ENCODE measurements around the gene NKAIN2.
"Not testable (repeated sequence)": the region's sequence is repeated elsewhere in the genome, so short reads cannot be mapped to it uniquely, and the experiment has no call there.

Gene NKAIN2

DNA sequence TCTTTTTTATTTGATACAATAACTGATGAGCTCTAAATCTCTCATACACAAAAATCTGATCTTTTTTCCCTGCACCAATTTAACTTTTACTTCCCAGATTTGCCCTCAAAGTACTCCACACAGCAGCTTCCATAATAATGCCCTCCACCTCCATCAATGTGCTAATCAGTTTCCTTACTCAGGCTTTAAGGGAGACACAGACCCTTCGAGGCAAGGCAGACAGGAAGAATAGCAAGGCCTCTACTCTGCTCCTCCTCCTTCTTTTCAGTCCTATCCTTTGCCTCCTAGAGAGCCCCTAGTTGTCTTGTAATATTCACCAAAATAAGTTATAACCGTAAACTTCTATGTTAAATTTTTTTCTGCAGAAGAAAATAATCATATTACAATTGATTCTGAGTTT is 713.7 kb downstream of the NKAIN2 start:
- no peak for DNase-seq (ENCODE audit: low spot score)

- no peak for DNase-seq (ENCODE audit: low spot score)
Measured at GRCh38 chr6:124520514-124520913, 716.8 kb downstream of the NKAIN2 start.

GRCh38 chr6:124522335-124522734 is 718.7 kb downstream of the NKAIN2 start:
- DNase-seq (ENCODE audit: low spot score) = no peak

DNA sequence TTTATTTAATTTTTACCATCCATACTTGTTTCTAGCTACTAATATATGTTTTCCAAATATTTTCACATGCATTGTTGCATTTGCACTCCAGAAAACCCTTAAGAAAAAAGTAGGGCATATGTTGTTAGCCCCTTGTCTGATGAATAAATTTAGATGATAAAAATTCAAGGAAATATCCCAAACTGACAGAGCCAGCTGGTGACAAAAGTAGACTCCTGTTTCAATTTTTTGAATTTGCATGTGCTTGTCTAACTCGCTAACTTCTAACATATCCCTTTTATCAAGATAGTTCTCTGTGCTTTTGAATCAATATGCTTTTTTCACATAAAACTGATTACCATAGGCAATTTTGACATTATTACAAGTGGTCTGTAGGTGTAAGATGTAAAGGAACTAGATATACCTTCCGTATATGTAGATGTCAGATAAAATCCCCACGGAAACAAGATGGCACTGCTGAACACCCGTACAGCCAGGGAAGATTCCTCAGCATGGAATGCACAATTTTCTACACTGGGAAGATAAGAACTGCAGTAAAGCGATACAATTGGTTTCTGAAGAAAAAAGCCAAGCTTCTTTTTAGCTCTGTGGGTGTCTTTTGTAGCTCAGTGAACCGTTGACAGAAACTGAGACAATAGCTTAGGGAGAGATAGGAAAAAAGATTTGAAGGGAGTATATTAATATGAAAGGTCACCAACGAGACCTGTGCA is 721.0 kb downstream of the NKAIN2 start:
- DNase-seq (ENCODE audit: low spot score) = no peak

- no peak for DNase-seq (ENCODE audit: low spot score)
Measured at GRCh38 chr6:124530926-124531325, 727.3 kb downstream of the NKAIN2 start.

GRCh38 chr6:124535299-124535698 is 731.6 kb downstream of the NKAIN2 start:
- no peak for DNase-seq (ENCODE audit: low spot score)

GRCh38 chr6:124535746-124536145 is 732.1 kb downstream of the NKAIN2 start:
- DNase-seq (ENCODE audit: low spot score) = no peak

DNA sequence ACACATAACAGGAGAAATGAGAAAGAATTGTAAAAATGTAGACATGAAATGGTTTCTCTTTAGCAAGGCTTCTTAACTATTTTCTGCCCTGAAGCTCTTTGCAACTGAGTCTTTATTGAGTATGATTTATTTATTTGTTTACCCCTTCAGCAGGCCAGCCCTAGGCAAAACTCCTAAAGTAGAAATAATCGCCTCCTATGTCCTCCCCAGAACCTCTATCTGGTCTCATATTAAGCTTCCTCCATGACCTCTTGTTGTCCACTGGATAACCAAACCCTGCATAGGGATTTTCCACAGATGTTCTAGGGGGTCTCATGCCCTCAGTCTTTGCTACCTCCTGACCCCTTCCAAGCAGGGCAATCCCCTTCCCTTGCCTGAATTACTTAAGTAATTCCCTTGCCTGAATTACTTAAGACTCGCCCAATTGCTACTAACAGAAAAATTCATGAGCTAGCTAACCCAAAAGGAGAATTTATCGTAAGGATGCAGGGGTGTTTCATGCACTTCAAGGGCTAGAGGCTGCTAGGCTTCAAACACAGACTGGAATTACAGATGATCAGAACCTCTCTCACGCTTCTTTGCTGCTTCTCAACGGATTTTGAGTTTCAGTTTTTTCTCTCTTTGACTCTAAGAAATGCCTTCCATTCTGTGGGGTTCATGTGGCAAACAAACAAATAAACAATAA is 732.6 kb downstream of the NKAIN2 start:
- DNase-seq (ENCODE audit: low spot score) = no peak

DNA sequence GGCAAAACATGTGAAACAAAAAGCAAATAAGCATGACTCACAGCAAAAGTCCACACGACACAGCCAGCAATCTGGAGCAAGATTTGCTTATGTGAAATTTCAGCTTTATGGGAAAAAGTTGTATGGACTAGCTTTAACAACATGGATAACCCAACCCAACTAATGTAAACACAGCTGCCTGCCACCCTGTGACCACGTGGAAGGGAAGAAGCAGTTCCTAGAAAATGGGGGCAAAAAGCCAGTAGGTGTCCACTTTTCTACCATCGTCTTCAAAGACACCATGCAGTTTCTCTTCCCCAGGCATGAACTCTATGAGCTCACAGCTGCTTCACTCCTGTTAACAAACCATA is 733.2 kb downstream of the NKAIN2 start:
- DNase-seq (ENCODE audit: low spot score) = no peak

GRCh38 chr6:124539096-124539495 is 735.4 kb downstream of the NKAIN2 start:
- DNase-seq (ENCODE audit: low spot score) = no peak

GRCh38 chr6:124541573-124541972 is 737.9 kb downstream of the NKAIN2 start:
- no peak for DNase-seq (ENCODE audit: low spot score)

DNA sequence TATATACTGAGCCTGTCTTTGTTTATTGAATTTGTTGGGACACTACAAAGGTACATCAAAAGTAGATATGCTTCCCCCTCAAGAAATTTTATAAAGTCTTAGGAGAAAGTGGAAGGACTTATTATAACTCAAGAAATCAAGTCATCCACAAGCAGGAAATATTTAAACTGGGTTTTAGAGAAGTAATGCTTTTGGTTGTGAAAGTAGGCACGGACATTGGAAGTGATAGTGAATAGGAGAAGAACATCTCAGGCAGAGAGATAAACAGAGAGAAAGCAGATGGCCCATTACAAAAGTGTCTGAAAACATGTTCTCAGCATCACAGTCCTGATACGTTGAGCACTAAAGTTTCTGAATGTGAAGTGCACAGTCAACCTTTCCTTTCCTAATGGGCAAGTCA is 742.9 kb downstream of the NKAIN2 start:
- no peak for DNase-seq (ENCODE audit: low spot score)

- no peak for DNase-seq (ENCODE audit: low spot score)
Measured at GRCh38 chr6:124551711-124552233, 748.1 kb downstream of the NKAIN2 start.

- DNase-seq (ENCODE audit: low spot score) = no peak
Measured at GRCh38 chr6:124557873-124558272, 754.2 kb downstream of the NKAIN2 start.

- not testable (repeated sequence) for DNase-seq (ENCODE audit: low spot score)
Measured at GRCh38 chr6:124560078-124560477, 756.4 kb downstream of the NKAIN2 start.

DNA sequence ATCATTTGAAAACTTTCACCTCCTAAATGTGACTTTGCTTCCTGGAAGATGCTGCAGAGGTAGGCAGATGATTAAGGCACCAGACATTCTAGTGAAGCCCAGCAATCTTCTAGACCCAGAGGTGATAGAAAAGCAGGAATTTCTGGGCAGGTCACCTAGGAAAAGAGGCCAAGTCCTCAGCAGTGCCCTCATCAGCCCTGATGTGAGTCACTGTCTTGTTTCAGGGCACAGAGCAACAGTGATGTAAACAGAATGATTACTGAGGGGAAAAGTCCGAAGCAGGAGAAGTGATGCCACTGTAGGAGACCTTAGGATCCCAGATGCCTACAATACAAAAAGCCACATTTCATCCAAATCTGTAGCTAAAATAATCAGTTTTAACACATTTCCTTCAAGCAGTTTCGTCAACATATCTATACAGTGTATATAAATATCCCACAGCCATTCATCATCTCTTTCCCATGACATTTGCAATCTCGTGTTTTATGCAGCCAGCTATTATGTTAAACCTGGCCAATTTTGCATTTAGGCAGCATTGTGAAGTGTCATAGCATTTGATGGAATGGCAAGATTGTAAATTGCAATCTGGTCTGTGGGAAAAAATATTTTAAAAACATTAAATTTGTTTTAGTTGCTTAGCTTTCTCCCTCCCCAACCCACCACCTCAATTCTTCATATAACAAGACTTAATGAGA is 757.4 kb downstream of the NKAIN2 start:
- DNase-seq (ENCODE audit: low spot score) = no peak

DNA sequence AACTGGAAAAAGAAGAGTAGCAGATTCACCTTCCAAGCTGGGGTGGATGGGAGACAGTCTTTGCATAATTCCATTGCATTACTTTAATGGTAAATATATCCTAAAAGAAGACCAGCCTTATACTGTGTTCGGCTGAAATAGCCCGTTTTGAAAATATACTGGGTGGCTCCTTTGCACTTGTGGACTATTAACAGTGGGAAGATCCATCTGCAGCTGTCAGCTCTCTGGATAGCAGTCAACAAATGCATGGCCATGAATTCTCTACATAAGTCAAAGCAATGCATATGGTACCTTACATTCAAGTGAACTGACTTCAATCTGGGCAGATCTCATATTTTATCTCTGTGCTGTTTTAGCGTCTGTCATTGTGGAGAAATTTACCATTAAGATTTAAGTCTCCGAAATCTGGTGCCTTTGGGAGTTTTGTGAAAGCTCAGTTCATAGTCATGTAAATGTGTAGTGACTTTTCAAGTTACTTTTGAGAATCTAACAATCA is 758.0 kb downstream of the NKAIN2 start:
- DNase-seq (ENCODE audit: low spot score) = no peak

- DNase-seq (ENCODE audit: low spot score) = not testable (repeated sequence)
Measured at GRCh38 chr6:124564125-124564524, 760.5 kb downstream of the NKAIN2 start.

- DNase-seq (ENCODE audit: low spot score) = no peak
Measured at GRCh38 chr6:124567401-124567800, 763.7 kb downstream of the NKAIN2 start.

DNA sequence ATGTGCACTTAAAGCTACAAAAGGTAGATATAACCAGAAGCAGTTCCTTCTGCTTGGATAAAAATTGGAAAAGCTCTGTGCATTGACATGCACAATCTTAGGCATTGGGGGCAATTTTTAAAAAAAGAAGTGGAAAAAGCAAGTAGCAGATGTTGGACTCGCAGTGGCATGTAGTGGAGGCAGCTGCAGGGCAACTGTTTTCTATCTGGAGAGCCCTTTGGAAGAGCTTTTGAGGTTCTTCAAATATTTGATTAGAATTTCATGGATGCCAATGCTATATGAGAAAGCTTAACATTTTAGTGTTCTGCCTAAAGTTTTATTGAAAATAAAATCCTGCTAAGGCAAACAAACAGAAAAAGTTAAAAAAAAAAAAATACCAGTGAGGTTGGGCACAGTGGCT is 770.3 kb downstream of the NKAIN2 start:
- no peak for DNase-seq (ENCODE audit: low spot score)

DNA sequence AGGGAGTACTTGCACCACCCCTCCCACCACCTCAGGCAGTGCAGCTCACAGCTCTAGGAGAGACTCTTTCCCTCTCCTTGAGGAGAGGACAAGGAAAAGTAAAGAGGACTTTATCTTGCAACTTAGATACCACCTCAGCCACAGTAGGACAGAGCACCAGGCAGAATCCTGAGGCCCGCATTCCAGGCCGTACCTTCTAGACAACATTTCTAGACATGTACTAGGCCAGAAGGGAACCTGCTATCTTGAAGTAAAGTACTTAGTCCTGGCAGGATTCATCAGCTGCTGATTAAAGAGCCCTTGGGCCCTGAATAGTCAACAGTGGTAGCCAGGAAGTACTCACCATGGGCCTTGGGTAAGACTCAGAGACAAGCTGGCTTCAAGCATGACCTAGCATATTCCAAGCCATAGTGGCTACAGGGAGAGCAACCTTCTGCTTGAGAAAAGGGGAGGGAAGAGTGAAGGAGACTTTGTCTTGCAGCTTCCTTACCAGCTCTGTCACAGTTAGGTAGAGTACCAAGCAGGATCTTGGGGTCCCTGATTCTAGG is 774.1 kb downstream of the NKAIN2 start:
- no peak for DNase-seq (ENCODE audit: low spot score)

DNA sequence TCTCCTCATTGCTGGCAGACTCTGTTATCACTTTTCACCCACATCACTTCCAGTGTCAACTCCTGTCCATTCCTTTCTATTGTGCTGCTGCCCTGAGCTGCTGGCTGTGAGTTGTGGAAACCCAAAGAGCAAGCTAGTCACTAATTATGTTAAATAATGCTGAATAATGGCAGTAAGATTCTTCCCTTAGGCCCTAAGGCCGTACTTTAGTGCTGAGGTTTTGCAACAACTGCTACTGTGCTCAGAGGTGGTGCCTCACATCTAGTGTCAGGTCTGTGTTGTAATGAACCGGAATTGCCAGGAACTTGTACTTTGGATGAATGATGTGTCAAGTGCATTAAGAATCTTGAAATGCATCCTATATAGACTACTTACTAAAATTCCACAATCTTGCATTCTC is 786.3 kb downstream of the NKAIN2 start:
- DNase-seq (ENCODE audit: low spot score) = no peak

DNA sequence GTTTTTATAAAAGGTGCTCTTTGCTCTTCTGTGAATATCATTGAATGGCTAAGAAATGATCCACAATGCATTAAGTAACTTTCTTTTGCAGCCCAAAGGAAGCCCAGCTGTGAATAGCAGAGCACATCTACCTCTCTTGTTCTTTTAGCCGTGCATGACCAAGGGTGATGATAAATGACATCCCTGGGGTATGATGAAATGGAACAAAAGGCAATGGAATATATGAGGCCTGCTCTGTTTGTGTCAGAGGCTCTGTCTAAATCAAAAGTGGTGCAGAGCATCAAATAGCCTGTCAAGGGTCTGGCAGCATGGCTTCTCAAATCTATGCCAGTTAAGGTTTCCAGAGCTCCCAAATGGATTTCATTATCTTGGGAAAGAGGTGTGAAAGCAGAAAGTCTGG is 796.0 kb downstream of the NKAIN2 start:
- no peak for DNase-seq (ENCODE audit: low spot score)
